Stimulated activated CD4-positive, alpha-beta T cell treated with anti-CD3 and anti-CD28 coated beads, Interleukin-4, amount 100 ng/mL, for 24 hours (primary cell): ENCODE results near the gene PHACTR3.

Experiments
- DNase-seq: peaks from one replicate; pipeline ENCODE4 v3.0.0-alpha.2; 2020

PHACTR3 gene

GRCh38 chr20:59623583-59623982 is 19.2 kb downstream of the PHACTR3 start:
- no peak for DNase-seq

GRCh38 chr20:59624401-59624800 is 20.1 kb downstream of the PHACTR3 start:
- no peak for DNase-seq

GRCh38 chr20:59625214-59625922 is 21.0 kb downstream of the PHACTR3 start:
- no peak for DNase-seq

- DNase-seq: no peak
Measured at GRCh38 chr20:59627298-59627697, 23.0 kb downstream of the PHACTR3 start.

- DNase-seq: no peak
Measured at GRCh38 chr20:59628171-59628570, 23.8 kb downstream of the PHACTR3 start.

GRCh38 chr20:59629141-59630045 is 25.1 kb downstream of the PHACTR3 start:
- DNase-seq: no peak

GRCh38 chr20:59630526-59630925 is 26.2 kb downstream of the PHACTR3 start:
- DNase-seq: no peak

- no peak for DNase-seq
Measured at GRCh38 chr20:59631751-59632540, 27.6 kb downstream of the PHACTR3 start.

GRCh38 chr20:59632541-59633113 is 28.3 kb downstream of the PHACTR3 start:
- DNase-seq: no peak

- DNase-seq: no peak
Measured at GRCh38 chr20:59633656-59634251, 29.4 kb downstream of the PHACTR3 start.

GRCh38 chr20:59634435-59635005 is 30.2 kb downstream of the PHACTR3 start:
- DNase-seq: no peak

- no peak for DNase-seq
Measured at GRCh38 chr20:59636766-59637370, 32.5 kb downstream of the PHACTR3 start.

GRCh38 chr20:59640267-59640666 is 35.9 kb downstream of the PHACTR3 start:
- DNase-seq: no peak

- no peak for DNase-seq
Measured at GRCh38 chr20:59643615-59644061, 39.3 kb downstream of the PHACTR3 start.

GRCh38 chr20:59644371-59644939 is 40.1 kb downstream of the PHACTR3 start:
- DNase-seq: no peak

- no peak for DNase-seq
Measured at GRCh38 chr20:59645271-59645670, 40.9 kb downstream of the PHACTR3 start.

- DNase-seq: no peak
Measured at GRCh38 chr20:59645761-59646171, 41.4 kb downstream of the PHACTR3 start.

- no peak for DNase-seq
Measured at GRCh38 chr20:59646487-59646886, 42.1 kb downstream of the PHACTR3 start.

GRCh38 chr20:59647271-59647670 is 42.9 kb downstream of the PHACTR3 start:
- no peak for DNase-seq

GRCh38 chr20:59648466-59649070 is 44.2 kb downstream of the PHACTR3 start:
- DNase-seq: no peak

- DNase-seq: no peak
Measured at GRCh38 chr20:59650418-59650817, 46.1 kb downstream of the PHACTR3 start.
